ENCODE data around the gene ZSCAN26.
"Not testable (repeated sequence)": the region's sequence is repeated elsewhere in the genome, so short reads cannot be mapped to it uniquely, and the experiment has no call there.

The ZSCAN26 gene

GRCh38 chr6:28257042-28257441 lies 9.9 kb upstream of the ZSCAN26 start:
- DNase-seq (ENCODE audit: low read depth in 2 of 2): no peak

GRCh38 chr6:28258877-28259777 lies 7.8 kb upstream of the ZSCAN26 start, which contains the start of gene NKAPL:
Gene NKAPL (plus strand): TSS chr6:28259297. CDS start chr6:28259372, 75 bp downstream.
- peak; percentile 43 to 54 for DNase-seq (ENCODE audit: low read depth in 2 of 2)

- DNase-seq (ENCODE audit: low read depth in 2 of 2): no peak
Observed at GRCh38 chr6:28263922-28264321, 3.0 kb upstream of the ZSCAN26 start.

- no peak for DNase-seq (ENCODE audit: low read depth in 2 of 2)
Observed at GRCh38 chr6:28264834-28265401, 2.0 kb upstream of the ZSCAN26 start.

- no peak for DNase-seq (ENCODE audit: low read depth in 2 of 2)
Observed at GRCh38 chr6:28266563-28266961, 381 bp upstream of the ZSCAN26 start.

- DNase-seq (ENCODE audit: low read depth in 2 of 2): no peak
Observed at GRCh38 chr6:28267695-28268059, 734 bp downstream of the ZSCAN26 start.

- DNase-seq (ENCODE audit: low read depth in 2 of 2): no peak
Observed at GRCh38 chr6:28269492-28269891, 2.5 kb downstream of the ZSCAN26 start.

- no peak for DNase-seq (ENCODE audit: low read depth in 2 of 2)
Observed at GRCh38 chr6:28274888-28275287, 7.9 kb downstream of the ZSCAN26 start.

- DNase-seq (ENCODE audit: low read depth in 2 of 2): no peak
Observed at GRCh38 chr6:28277746-28278145, 10.8 kb downstream of the ZSCAN26 start.

GRCh38 chr6:28280595-28281287 lies 13.8 kb downstream of the ZSCAN26 start:
- DNase-seq (ENCODE audit: low read depth in 2 of 2): no peak

- DNase-seq (ENCODE audit: low read depth in 2 of 2): peak; percentile 46 to 51
Observed at GRCh38 chr6:28281288-28282064, 14.5 kb downstream of the ZSCAN26 start, which contains the start of gene PGBD1. Gene PGBD1 (plus strand): TSS chr6:28281572. CDS start chr6:28283814, 2,242 bp downstream.

GRCh38 chr6:28282926-28283325 lies 16.0 kb downstream of the ZSCAN26 start:
- DNase-seq (ENCODE audit: low read depth in 2 of 2): no peak

- DNase-seq (ENCODE audit: low read depth in 2 of 2): no peak
Observed at GRCh38 chr6:28291573-28291972, 24.6 kb downstream of the ZSCAN26 start.

GRCh38 chr6:28295326-28295725 lies 28.4 kb downstream of the ZSCAN26 start:
- DNase-seq (ENCODE audit: low read depth in 2 of 2): no peak

- no peak for DNase-seq (ENCODE audit: low read depth in 2 of 2)
Observed at GRCh38 chr6:28296520-28297060, 29.6 kb downstream of the ZSCAN26 start.

- DNase-seq (ENCODE audit: low read depth in 2 of 2): no peak
Observed at GRCh38 chr6:28303570-28303969, 36.6 kb downstream of the ZSCAN26 start.

- DNase-seq (ENCODE audit: low read depth in 2 of 2): not testable (repeated sequence)
Observed at GRCh38 chr6:28306363-28306762, 39.4 kb downstream of the ZSCAN26 start.

GRCh38 chr6:28311139-28311823 lies 44.3 kb downstream of the ZSCAN26 start:
- DNase-seq (ENCODE audit: low read depth in 2 of 2): no peak

GRCh38 chr6:28312939-28313338 lies 46.0 kb downstream of the ZSCAN26 start:
- DNase-seq (ENCODE audit: low read depth in 2 of 2): no peak

GRCh38 chr6:28315628-28316027 lies 48.7 kb downstream of the ZSCAN26 start:
- DNase-seq (ENCODE audit: low read depth in 2 of 2): no peak

- not testable (repeated sequence) for DNase-seq (ENCODE audit: low read depth in 2 of 2)
Observed at GRCh38 chr6:28317866-28318265, 50.9 kb downstream of the ZSCAN26 start.
